Psoas muscle (tissue), 8 donors: ENCODE measurements around the gene DDAH2. TPM values are rescaled to one million over a fixed set of nuclear protein-coding genes. Genes with fewer than 3 reads are reported as not detected.

Experiments
- ATAC-seq, 4 donors: fragments of 200-7000 bp; cut with Tn5 transposase; one replicate each; pipeline ENCODE4 v1.9.1; 2020; ENCODE audit warnings: moderate library complexity in 3 of 4, mild to moderate bottlenecking in 2 of 4
- DNase-seq, 2 donors: peaks; one replicate each; pipeline ENCODE4 v3.0.0-alpha.2; 2020
- H3K27ac ChIP-seq: fragments of 200-600 bp; one replicate; pipeline ENCODE4 v1.8.0; 2022
- H3K27me3 ChIP-seq, 3 donors: fragments of 200-600 bp in 1 of 3; one replicate each; pipeline versions ENCODE4 v1.6.1 to v1.8.0; 2013 to 2022; ENCODE audit warnings: low read length in 2 of 3, mild to moderate bottlenecking in 2 of 3, moderate library complexity in 1 of 3; ENCODE audit not compliant: insufficient read depth in 3 of 3
- H3K36me3 ChIP-seq, 2 donors: fragments of 200-600 bp in 1 of 2; one replicate each; pipeline versions ENCODE4 v1.6.1 to v1.8.0; 2013 to 2022; ENCODE audit warnings: low read depth in 1 of 2, mild to moderate bottlenecking in 1 of 2, moderate library complexity in 1 of 2; ENCODE audit not compliant: insufficient read depth in 1 of 2
- H3K4me1 ChIP-seq: fragments of 200-600 bp; one replicate; pipeline ENCODE4 v1.8.0; 2022
- H3K4me3 ChIP-seq: fragments of 200-600 bp; one replicate; pipeline ENCODE4 v1.8.0; 2022; ENCODE audit warnings: mild to moderate bottlenecking
- H3K9me3 ChIP-seq: fragments of 200-600 bp; one replicate; pipeline ENCODE4 v1.8.0; 2022
- CTCF ChIP-seq: fragments of 200-600 bp; IDR thresholded peaks from one replicate; pipeline ENCODE4 v1.8.0; 2022; ENCODE audit warnings: antibody characterized with exemption
- WGBS, 3 donors: extraction: QIAGEN DNeasy Blood & Tissue Kit; methylation state at CpG; one replicate each; pipeline versions ENCODE4 v1.1.6 to v1.1.7; 2013; 5-methylcytosine and 5-hydroxymethylcytosine counted together
- intact Hi-C, 2 donors: fragments of 100-400 bp; cut with DNase I; formaldehyde crosslinking; loops; one replicate each; pipeline versions ENCODE4 v1.11.0 to v1.14.2; 2022
- polyA plus RNA-seq, 3 donors: library from polyadenylated mRNA; stranded (reverse); fragments of 200-250 nt; gene quantifications; one replicate each; pipeline ENCODE4 v1.2.3, GENCODE V29; 2013
- total RNA-seq, 4 donors: library from RNA; stranded (reverse); fragmentation: NEBNext Ultra II Directional in 2 of 4; extraction: Animal tissue kit (Norgen Biotek cat#: 25700) in 2 of 4; gene quantifications; one replicate each; pipeline versions ENCODE4 v1.2.1 to v1.2.4, GENCODE V29; 2021 to 2023
- donor health status: healthy with polysubstance abuse.
- donor health status: DM: no; HTN: no; CAD: no; lungs with moderate emphysema.
- donor health status: Bipolar disorder and iron deficiency.
- donor health status: healthy.
- donor health status: DM: yes; HTN: yes; CAD: no.
- donor health status: DM: no; HTN: no; CAD: no.
- donor health status: DM: no; HTN: no; CAD: no.
- donor health status: DM: yes; HTN: yes; CAD: no.

Gene DDAH2
- total and polyA plus RNA-seq, 7 donors, result 6.3 to 16.2 (median 11.1) TPM

GRCh38 chr6:31692353-31692752 is 36.7 kb downstream of the DDAH2 start:
- DNase-seq (no peak), ATAC-seq (no peak)
- 82 to 84% (median 83%) methylated on average over 4 of the region's 4 CpGs for WGBS, 3 donors
- Histone ChIP-seq H3K27ac (no peak overlapping the region), H3K4me3 (no peak overlapping the region), H3K9me3 (no peaks in the 10 kb centered on the region), H3K36me3 (peaks cover 12 to 100% of the 10 kb centered on the region in 2 donors), H3K27me3 (no peaks in the 10 kb centered on the region), H3K4me1 (no peaks in the 10 kb centered on the region)
- intact Hi-C loops, result no loop called here
- TF ChIP-seq CTCF, result no peak

- WGBS, 3 donors, result 94 to 96% (median 94%) methylated on average over 12 of the region's 12 CpGs
- Histone ChIP-seq H3K9me3 (no peaks in the 10 kb centered on the region), H3K4me3 (no peak overlapping the region), H3K27me3 (no peaks in the 10 kb centered on the region), H3K36me3 (peaks cover 12 to 100% of the 10 kb centered on the region in 2 donors), H3K27ac (no peak overlapping the region), H3K4me1 (no peaks in the 10 kb centered on the region)
- ATAC-seq, result no peak
- DNase-seq, result no peak
- TF ChIP-seq CTCF, result no peak
- intact Hi-C loops, result no loop called here
Measured at GRCh38 chr6:31691564-31692108, 37.5 kb downstream of the DDAH2 start.

- ATAC-seq (no peak), DNase-seq (no peak)
- Histone ChIP-seq H3K4me3 (no peak overlapping the region), H3K4me1 (no peaks in the 10 kb centered on the region), H3K36me3 (peaks cover 12 to 100% of the 10 kb centered on the region in 2 donors), H3K9me3 (no peaks in the 10 kb centered on the region), H3K27me3 (no peaks in the 10 kb centered on the region), H3K27ac (no peak overlapping the region)
- 90 to 92% (median 90%) methylated on average over 6 of the region's 6 CpGs for WGBS, 3 donors
- intact Hi-C loops, result no loop called here
- TF ChIP-seq CTCF, result no peak
Measured at GRCh38 chr6:31691078-31691463, 38.0 kb downstream of the DDAH2 start.

GRCh38 chr6:31690231-31691077 is 38.6 kb downstream of the DDAH2 start:
- peaks cover 12 to 100% of the 10 kb centered on the region in 2 donors for H3K36me3 ChIP-seq
- H3K4me3 ChIP-seq, result no peak overlapping the region
- H3K4me1 ChIP-seq, result no peaks in the 10 kb centered on the region
- TF ChIP-seq CTCF, result no peak
- no peaks in the 10 kb centered on the region for H3K9me3 ChIP-seq
- ATAC-seq (no peak), DNase-seq (no peak)
- no peaks in the 10 kb centered on the region for H3K27me3 ChIP-seq
- no peak overlapping the region for H3K27ac ChIP-seq
- intact Hi-C loops, result no loop called here
- 68 to 79% (median 68%) methylated on average over 10 of the region's 10 CpGs for WGBS, 3 donors
